Measurements from ENCODE around the gene KAZN. TPM values are rescaled to one million over a fixed set of nuclear protein-coding genes. Genes with fewer than 3 reads are reported as not detected.

Gene KAZN
- total RNA-seq, 1 donor from 2014 or later, result 3.7 TPM

DNA sequence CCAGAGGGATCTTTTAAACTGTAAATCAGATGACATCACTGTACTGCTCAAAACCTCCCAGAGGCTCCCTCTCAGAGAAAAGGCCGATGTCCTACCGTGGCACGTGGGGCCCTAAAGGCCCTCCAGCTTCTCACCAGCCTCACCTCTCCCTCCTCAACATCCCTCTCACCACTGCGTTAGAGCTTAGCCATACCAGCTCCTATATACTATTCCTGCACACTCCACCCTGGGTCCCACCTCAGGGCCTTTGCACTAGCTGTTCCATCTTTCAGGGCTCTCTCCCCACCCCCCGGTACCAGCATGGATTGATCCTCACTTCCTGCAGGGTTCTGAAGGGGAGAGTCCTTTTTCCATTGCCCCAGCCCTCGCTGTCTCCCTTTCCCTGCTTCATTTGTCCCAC lies 111.8 kb downstream of the KAZN start:
- no peaks in the 10 kb centered on the region for H3K4me1 ChIP-seq (ENCODE audit: control insufficient read depth in 3 of 3, insufficient read depth in 3 of 3, low read length in 3 of 3)
- peaks cover 0 to 6% (median 4%) of the 10 kb centered on the region in 3 donors for H3K27me3 ChIP-seq (ENCODE audit: control insufficient read depth in 3 of 3, insufficient read depth in 3 of 3, low read length in 3 of 3)
- H3K4me3 ChIP-seq (ENCODE audit: low read length in 3 of 3), result no peak overlapping the region
- no peaks in the 10 kb centered on the region for H3K36me3 ChIP-seq (ENCODE audit: control insufficient read depth in 3 of 3, insufficient read depth in 3 of 3, low read length in 3 of 3)
- H3K27ac ChIP-seq (ENCODE audit: low read depth, low read length), result no peak overlapping the region
- no peak overlapping the region for H3K9ac ChIP-seq (ENCODE audit: low read depth in 1 of 3, low read length in 3 of 3)
- no peaks in the 10 kb centered on the region for H3K9me3 ChIP-seq (ENCODE audit: control insufficient read depth in 3 of 3, low read length in 3 of 3)

DNA sequence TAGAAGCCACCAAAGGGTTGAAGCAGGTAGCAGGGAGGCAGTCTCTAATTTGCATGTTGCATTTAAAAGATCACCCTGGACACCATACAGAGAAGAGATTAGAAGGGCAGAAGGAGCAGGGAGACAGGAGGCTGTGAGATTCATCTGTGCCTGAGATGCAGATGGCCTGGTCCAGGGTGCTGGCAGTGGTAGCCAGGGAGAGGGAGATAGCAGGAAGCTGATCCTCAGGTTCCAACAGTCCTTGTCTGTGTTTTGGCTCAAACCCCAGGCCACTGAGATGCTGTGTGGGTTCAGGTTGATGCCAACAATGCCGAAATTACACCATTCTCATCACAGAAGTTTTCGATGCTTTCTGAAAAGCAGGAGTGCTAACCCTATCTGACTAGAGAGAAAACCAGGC lies 113.7 kb downstream of the KAZN start:
- no peaks in the 10 kb centered on the region for H3K4me1 ChIP-seq (ENCODE audit: control insufficient read depth in 3 of 3, insufficient read depth in 3 of 3, low read length in 3 of 3)
- no peak overlapping the region for H3K9ac ChIP-seq (ENCODE audit: low read depth in 1 of 3, low read length in 3 of 3)
- H3K9me3 ChIP-seq (ENCODE audit: control insufficient read depth in 3 of 3, low read length in 3 of 3), result no peaks in the 10 kb centered on the region
- no peaks in the 10 kb centered on the region for H3K36me3 ChIP-seq (ENCODE audit: control insufficient read depth in 3 of 3, insufficient read depth in 3 of 3, low read length in 3 of 3)
- peaks cover 0 to 6% (median 4%) of the 10 kb centered on the region in 3 donors for H3K27me3 ChIP-seq (ENCODE audit: control insufficient read depth in 3 of 3, insufficient read depth in 3 of 3, low read length in 3 of 3)
- H3K27ac ChIP-seq (ENCODE audit: low read depth, low read length), result no peak overlapping the region
- H3K4me3 ChIP-seq (ENCODE audit: low read length in 3 of 3), result no peak overlapping the region

DNA sequence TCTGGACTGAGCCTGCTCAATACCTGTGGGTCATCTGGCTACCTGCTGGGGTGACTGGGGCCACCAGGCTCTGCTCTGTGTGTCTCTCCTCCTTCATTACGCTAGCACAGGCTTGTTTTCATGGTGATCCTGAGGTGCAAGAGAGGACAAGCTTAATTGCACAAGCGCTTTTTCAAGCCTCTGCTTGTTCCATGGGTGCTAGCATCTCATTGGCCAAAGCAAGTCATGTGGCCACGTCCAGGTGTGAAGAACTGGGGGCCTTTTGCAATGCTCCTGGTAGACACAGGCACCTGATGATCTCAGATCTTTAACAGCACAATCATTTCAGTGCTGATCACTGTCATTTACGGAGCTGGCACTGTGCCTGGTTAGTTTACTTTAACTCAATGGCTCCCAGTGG lies 114.6 kb downstream of the KAZN start:
- H3K4me1 ChIP-seq (ENCODE audit: control insufficient read depth in 3 of 3, insufficient read depth in 3 of 3, low read length in 3 of 3), result no peaks in the 10 kb centered on the region
- no peaks in the 10 kb centered on the region for H3K36me3 ChIP-seq (ENCODE audit: control insufficient read depth in 3 of 3, insufficient read depth in 3 of 3, low read length in 3 of 3)
- H3K4me3 ChIP-seq (ENCODE audit: low read length in 3 of 3), result no peak overlapping the region
- H3K9me3 ChIP-seq (ENCODE audit: control insufficient read depth in 3 of 3, low read length in 3 of 3), result no peaks in the 10 kb centered on the region
- H3K9ac ChIP-seq (ENCODE audit: low read depth in 1 of 3, low read length in 3 of 3), result no peak overlapping the region
- no peak overlapping the region for H3K27ac ChIP-seq (ENCODE audit: low read depth, low read length)
- H3K27me3 ChIP-seq (ENCODE audit: control insufficient read depth in 3 of 3, insufficient read depth in 3 of 3, low read length in 3 of 3), result peaks cover 0 to 6% (median 4%) of the 10 kb centered on the region in 3 donors

DNA sequence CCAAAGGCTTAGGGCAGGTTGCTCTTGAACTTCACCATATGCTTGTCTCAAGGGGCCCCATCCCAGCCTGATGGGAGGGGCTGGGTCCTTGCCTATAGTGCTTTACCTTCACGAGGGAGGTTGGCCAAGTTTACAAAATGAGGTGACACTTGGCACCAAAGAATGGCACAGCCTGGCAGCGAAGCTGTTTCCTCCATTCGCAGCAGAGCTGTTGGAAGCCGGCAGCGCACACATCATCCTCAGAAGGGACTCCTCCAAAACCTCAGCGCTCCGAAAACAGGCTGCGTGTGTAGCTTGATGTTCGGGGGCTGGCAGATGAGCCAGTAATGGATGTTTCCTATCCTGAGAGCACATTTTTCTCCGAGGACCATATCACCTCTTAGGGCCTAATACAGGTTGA lies 116.8 kb downstream of the KAZN start:
- Histone ChIP-seq H3K9me3 (ENCODE audit: control insufficient read depth in 3 of 3, low read length in 3 of 3) (no peaks in the 10 kb centered on the region), H3K9ac (ENCODE audit: low read depth in 1 of 3, low read length in 3 of 3) (no peak overlapping the region), H3K4me1 (ENCODE audit: control insufficient read depth in 3 of 3, insufficient read depth in 3 of 3, low read length in 3 of 3) (no peaks in the 10 kb centered on the region), H3K27me3 (ENCODE audit: control insufficient read depth in 3 of 3, insufficient read depth in 3 of 3, low read length in 3 of 3) (peaks cover 0 to 3% (median 0%) of the 10 kb centered on the region in 3 donors), H3K36me3 (ENCODE audit: control insufficient read depth in 3 of 3, insufficient read depth in 3 of 3, low read length in 3 of 3) (no peaks in the 10 kb centered on the region), H3K27ac (ENCODE audit: low read depth, low read length) (no peak overlapping the region), H3K4me3 (ENCODE audit: low read length in 3 of 3) (no peak overlapping the region)

GRCh38 chr1:14715802-14716201 lies 117.3 kb downstream of the KAZN start:
- H3K27ac ChIP-seq (ENCODE audit: low read depth, low read length), result no peak overlapping the region
- no peaks in the 10 kb centered on the region for H3K27me3 ChIP-seq (ENCODE audit: control insufficient read depth in 3 of 3, insufficient read depth in 3 of 3, low read length in 3 of 3)
- H3K4me3 ChIP-seq (ENCODE audit: low read length in 3 of 3), result no peak overlapping the region
- H3K4me1 ChIP-seq (ENCODE audit: control insufficient read depth in 3 of 3, insufficient read depth in 3 of 3, low read length in 3 of 3), result no peaks in the 10 kb centered on the region
- no peaks in the 10 kb centered on the region for H3K36me3 ChIP-seq (ENCODE audit: control insufficient read depth in 3 of 3, insufficient read depth in 3 of 3, low read length in 3 of 3)
- H3K9me3 ChIP-seq (ENCODE audit: control insufficient read depth in 3 of 3, low read length in 3 of 3), result no peaks in the 10 kb centered on the region
- H3K9ac ChIP-seq (ENCODE audit: low read depth in 1 of 3, low read length in 3 of 3), result no peak overlapping the region

DNA sequence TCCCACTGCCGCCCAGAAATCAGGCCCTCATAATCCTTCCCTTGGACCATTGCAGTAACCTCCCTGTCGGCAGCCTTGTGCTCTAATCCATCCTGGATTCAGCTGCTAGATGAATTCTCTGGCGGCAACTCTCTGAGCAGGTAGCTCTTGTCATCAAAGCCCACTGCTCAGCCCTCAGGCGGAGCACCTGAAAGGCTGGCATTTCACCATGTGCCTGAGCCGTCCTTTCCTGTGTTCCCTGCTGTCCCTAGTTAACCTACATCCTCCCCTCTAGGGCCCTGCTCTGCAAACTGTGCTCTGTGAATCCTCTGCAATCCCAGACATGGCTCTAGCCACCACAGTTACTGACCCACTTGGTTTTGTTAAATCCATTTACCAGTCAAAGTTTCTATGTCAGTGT lies 118.0 kb downstream of the KAZN start:
- Histone ChIP-seq H3K9me3 (ENCODE audit: control insufficient read depth in 3 of 3, low read length in 3 of 3) (no peaks in the 10 kb centered on the region), H3K36me3 (ENCODE audit: control insufficient read depth in 3 of 3, insufficient read depth in 3 of 3, low read length in 3 of 3) (no peaks in the 10 kb centered on the region), H3K4me3 (ENCODE audit: low read length in 3 of 3) (no peak overlapping the region), H3K27ac (ENCODE audit: low read depth, low read length) (no peak overlapping the region), H3K27me3 (ENCODE audit: control insufficient read depth in 3 of 3, insufficient read depth in 3 of 3, low read length in 3 of 3) (no peaks in the 10 kb centered on the region), H3K4me1 (ENCODE audit: control insufficient read depth in 3 of 3, insufficient read depth in 3 of 3, low read length in 3 of 3) (no peaks in the 10 kb centered on the region), H3K9ac (ENCODE audit: low read depth in 1 of 3, low read length in 3 of 3) (no peak overlapping the region)

DNA sequence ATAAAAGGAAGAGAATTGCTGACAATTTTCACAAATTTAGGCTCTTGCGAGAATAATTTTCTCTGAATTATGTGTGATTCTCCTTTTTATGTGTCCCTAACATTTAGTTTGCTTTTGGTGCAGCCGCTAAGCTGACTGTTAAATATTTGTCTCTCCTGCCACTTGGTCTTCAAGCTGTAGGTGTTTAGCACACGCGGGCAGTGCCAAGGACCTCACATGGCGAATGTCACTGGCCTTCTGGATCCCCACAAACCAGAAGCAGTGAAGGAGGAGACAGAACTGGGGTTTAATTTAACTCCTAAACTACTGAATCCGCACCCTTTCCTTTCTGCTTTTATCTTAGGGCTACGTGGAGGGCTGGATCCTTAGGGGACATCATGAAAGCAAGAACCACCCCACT lies 120.0 kb downstream of the KAZN start:
- Histone ChIP-seq H3K27me3 (ENCODE audit: control insufficient read depth in 3 of 3, insufficient read depth in 3 of 3, low read length in 3 of 3) (no peaks in the 10 kb centered on the region), H3K9me3 (ENCODE audit: control insufficient read depth in 3 of 3, low read length in 3 of 3) (no peaks in the 10 kb centered on the region), H3K4me3 (ENCODE audit: low read length in 3 of 3) (no peak overlapping the region), H3K27ac (ENCODE audit: low read depth, low read length) (no peak overlapping the region), H3K9ac (ENCODE audit: low read depth in 1 of 3, low read length in 3 of 3) (no peak overlapping the region), H3K36me3 (ENCODE audit: control insufficient read depth in 3 of 3, insufficient read depth in 3 of 3, low read length in 3 of 3) (no peaks in the 10 kb centered on the region), H3K4me1 (ENCODE audit: control insufficient read depth in 3 of 3, insufficient read depth in 3 of 3, low read length in 3 of 3) (no peaks in the 10 kb centered on the region)

GRCh38 chr1:14723401-14723800 lies 124.9 kb downstream of the KAZN start:
- H3K4me3 ChIP-seq (ENCODE audit: low read length in 3 of 3), result no peak overlapping the region
- no peak overlapping the region for H3K27ac ChIP-seq (ENCODE audit: low read depth, low read length)
- H3K36me3 ChIP-seq (ENCODE audit: control insufficient read depth in 3 of 3, insufficient read depth in 3 of 3, low read length in 3 of 3), result no peaks in the 10 kb centered on the region
- H3K4me1 ChIP-seq (ENCODE audit: control insufficient read depth in 3 of 3, insufficient read depth in 3 of 3, low read length in 3 of 3), result no peaks in the 10 kb centered on the region
- H3K27me3 ChIP-seq (ENCODE audit: control insufficient read depth in 3 of 3, insufficient read depth in 3 of 3, low read length in 3 of 3), result peaks cover 0 to 13% (median 12%) of the 10 kb centered on the region in 3 donors
- H3K9ac ChIP-seq (ENCODE audit: low read depth in 1 of 3, low read length in 3 of 3), result no peak overlapping the region
- H3K9me3 ChIP-seq (ENCODE audit: control insufficient read depth in 3 of 3, low read length in 3 of 3), result no peaks in the 10 kb centered on the region

DNA sequence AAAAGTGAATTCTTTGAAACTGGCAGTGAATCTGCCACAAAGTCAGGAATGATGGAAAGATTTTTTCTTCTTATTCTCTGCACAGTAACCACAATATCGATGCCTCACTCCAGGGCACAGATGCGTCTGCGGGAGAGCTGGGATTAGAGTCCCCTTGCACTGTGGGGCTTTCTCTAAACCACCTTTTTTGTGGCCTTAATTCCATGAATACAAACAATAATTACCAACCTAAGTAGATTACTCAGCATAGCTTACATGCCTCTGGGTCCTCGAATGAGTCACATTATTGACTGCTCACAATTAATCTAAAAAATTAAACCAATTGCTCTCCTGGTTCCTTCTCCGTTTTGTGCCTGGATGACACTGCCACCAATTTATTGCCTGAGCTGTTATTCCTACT lies 125.8 kb downstream of the KAZN start:
- Histone ChIP-seq H3K4me3 (ENCODE audit: low read length in 3 of 3) (no peak overlapping the region), H3K27me3 (ENCODE audit: control insufficient read depth in 3 of 3, insufficient read depth in 3 of 3, low read length in 3 of 3) (peaks cover 0 to 13% (median 12%) of the 10 kb centered on the region in 3 donors)

DNA sequence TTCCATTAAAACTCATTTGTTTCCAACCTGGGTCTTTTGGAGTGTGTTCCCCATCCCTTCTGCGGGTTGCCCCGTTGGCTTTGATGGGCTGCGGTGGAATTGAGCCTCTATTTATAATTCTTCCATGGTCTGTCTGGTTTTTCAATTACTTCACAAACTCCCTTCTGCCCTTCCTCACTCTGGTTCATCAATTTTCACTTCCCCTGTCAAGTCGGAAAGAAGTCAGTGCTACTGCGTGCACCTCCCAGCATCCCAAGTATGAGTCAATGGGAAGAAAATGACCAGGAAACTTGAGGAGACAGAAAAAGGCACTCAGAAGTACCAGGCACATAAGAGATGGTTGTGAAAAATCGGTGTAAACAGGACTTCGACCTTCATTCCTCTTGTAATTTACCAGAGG lies 126.2 kb downstream of the KAZN start:
- no peaks in the 10 kb centered on the region for H3K9me3 ChIP-seq (ENCODE audit: control insufficient read depth in 3 of 3, low read length in 3 of 3)
- no peak overlapping the region for H3K9ac ChIP-seq (ENCODE audit: low read depth in 1 of 3, low read length in 3 of 3)
- H3K36me3 ChIP-seq (ENCODE audit: control insufficient read depth in 3 of 3, insufficient read depth in 3 of 3, low read length in 3 of 3), result no peaks in the 10 kb centered on the region
- no peak overlapping the region for H3K27ac ChIP-seq (ENCODE audit: low read depth, low read length)
- peaks cover 0 to 13% (median 12%) of the 10 kb centered on the region in 3 donors for H3K27me3 ChIP-seq (ENCODE audit: control insufficient read depth in 3 of 3, insufficient read depth in 3 of 3, low read length in 3 of 3)
- H3K4me1 ChIP-seq (ENCODE audit: control insufficient read depth in 3 of 3, insufficient read depth in 3 of 3, low read length in 3 of 3), result no peaks in the 10 kb centered on the region
- H3K4me3 ChIP-seq (ENCODE audit: low read length in 3 of 3), result no peak overlapping the region

More for the DNA sequence above, 125.8 kb downstream of the KAZN start:
- H3K9ac ChIP-seq (ENCODE audit: low read depth in 1 of 3, low read length in 3 of 3), result no peak overlapping the region
- H3K9me3 ChIP-seq (ENCODE audit: control insufficient read depth in 3 of 3, low read length in 3 of 3), result no peaks in the 10 kb centered on the region
- H3K4me1 ChIP-seq (ENCODE audit: control insufficient read depth in 3 of 3, insufficient read depth in 3 of 3, low read length in 3 of 3), result no peaks in the 10 kb centered on the region
- no peaks in the 10 kb centered on the region for H3K36me3 ChIP-seq (ENCODE audit: control insufficient read depth in 3 of 3, insufficient read depth in 3 of 3, low read length in 3 of 3)
- H3K27ac ChIP-seq (ENCODE audit: low read depth, low read length), result no peak overlapping the region

DNA sequence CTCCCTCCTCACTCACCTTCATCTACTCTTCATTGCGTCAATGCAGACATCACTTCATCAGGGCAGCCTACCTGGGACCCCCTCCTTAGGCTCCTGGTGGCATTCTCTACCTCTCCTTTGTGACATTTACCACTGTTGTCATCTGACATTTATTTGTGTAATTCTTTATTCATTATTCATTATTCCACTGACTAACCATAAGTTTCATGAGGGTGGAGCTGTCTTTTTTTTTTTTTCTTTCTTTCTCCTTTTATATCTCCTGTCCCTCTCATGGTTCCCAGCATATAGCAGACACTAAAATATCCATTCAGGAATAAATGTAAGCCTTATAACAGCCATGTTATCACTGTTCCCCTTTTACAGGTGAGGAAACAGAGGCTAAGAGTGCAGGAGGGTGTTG lies 126.8 kb downstream of the KAZN start:
- H3K4me3 ChIP-seq (ENCODE audit: low read length in 3 of 3), result no peak overlapping the region
- H3K4me1 ChIP-seq (ENCODE audit: control insufficient read depth in 3 of 3, insufficient read depth in 3 of 3, low read length in 3 of 3), result no peaks in the 10 kb centered on the region
- no peaks in the 10 kb centered on the region for H3K36me3 ChIP-seq (ENCODE audit: control insufficient read depth in 3 of 3, insufficient read depth in 3 of 3, low read length in 3 of 3)
- no peak overlapping the region for H3K9ac ChIP-seq (ENCODE audit: low read depth in 1 of 3, low read length in 3 of 3)
- H3K27me3 ChIP-seq (ENCODE audit: control insufficient read depth in 3 of 3, insufficient read depth in 3 of 3, low read length in 3 of 3), result peaks cover 0 to 13% (median 12%) of the 10 kb centered on the region in 3 donors
- no peaks in the 10 kb centered on the region for H3K9me3 ChIP-seq (ENCODE audit: control insufficient read depth in 3 of 3, low read length in 3 of 3)
- no peak overlapping the region for H3K27ac ChIP-seq (ENCODE audit: low read depth, low read length)
